Psoas muscle (tissue), 8 donors: ENCODE measurements around the gene ELMO2. TPM values are rescaled to one million over a fixed set of nuclear protein-coding genes. Genes with fewer than 3 reads are reported as not detected.

Experiments used
- ATAC-seq, 4 donors: fragments of 200-7000 bp; cut with Tn5 transposase; one replicate each; pipeline ENCODE4 v1.9.1; 2020; ENCODE audit warnings: moderate library complexity in 3 of 4, mild to moderate bottlenecking in 2 of 4
- DNase-seq, 2 donors: peaks; one replicate each; pipeline ENCODE4 v3.0.0-alpha.2; 2020
- H3K27ac ChIP-seq: fragments of 200-600 bp; one replicate; pipeline ENCODE4 v1.8.0; 2022
- H3K27me3 ChIP-seq, 3 donors: fragments of 200-600 bp in 1 of 3; one replicate each; pipeline versions ENCODE4 v1.6.1 to v1.8.0; 2013 to 2022; ENCODE audit warnings: low read length in 2 of 3, mild to moderate bottlenecking in 2 of 3, moderate library complexity in 1 of 3; ENCODE audit not compliant: insufficient read depth in 3 of 3
- H3K36me3 ChIP-seq, 2 donors: fragments of 200-600 bp in 1 of 2; one replicate each; pipeline versions ENCODE4 v1.6.1 to v1.8.0; 2013 to 2022; ENCODE audit warnings: low read depth in 1 of 2, mild to moderate bottlenecking in 1 of 2, moderate library complexity in 1 of 2; ENCODE audit not compliant: insufficient read depth in 1 of 2
- H3K4me1 ChIP-seq: fragments of 200-600 bp; one replicate; pipeline ENCODE4 v1.8.0; 2022
- H3K4me3 ChIP-seq: fragments of 200-600 bp; one replicate; pipeline ENCODE4 v1.8.0; 2022; ENCODE audit warnings: mild to moderate bottlenecking
- H3K9me3 ChIP-seq: fragments of 200-600 bp; one replicate; pipeline ENCODE4 v1.8.0; 2022
- CTCF ChIP-seq: fragments of 200-600 bp; IDR thresholded peaks from one replicate; pipeline ENCODE4 v1.8.0; 2022; ENCODE audit warnings: antibody characterized with exemption
- WGBS, 3 donors: extraction: QIAGEN DNeasy Blood & Tissue Kit; methylation state at CpG; one replicate each; pipeline versions ENCODE4 v1.1.6 to v1.1.7; 2013; 5-methylcytosine and 5-hydroxymethylcytosine counted together
- intact Hi-C, 2 donors: fragments of 100-400 bp; cut with DNase I; formaldehyde crosslinking; loops; one replicate each; pipeline versions ENCODE4 v1.11.0 to v1.14.2; 2022
- polyA plus RNA-seq, 3 donors: library from polyadenylated mRNA; stranded (reverse); fragments of 200-250 nt; gene quantifications; one replicate each; pipeline ENCODE4 v1.2.3, GENCODE V29; 2013
- total RNA-seq, 4 donors: library from RNA; stranded (reverse); fragmentation: NEBNext Ultra II Directional in 2 of 4; extraction: Animal tissue kit (Norgen Biotek cat#: 25700) in 2 of 4; gene quantifications; one replicate each; pipeline versions ENCODE4 v1.2.1 to v1.2.4, GENCODE V29; 2021 to 2023
- donor health status: healthy with polysubstance abuse.
- donor health status: DM: no; HTN: no; CAD: no; lungs with moderate emphysema.
- donor health status: Bipolar disorder and iron deficiency.
- donor health status: healthy.
- donor health status: DM: yes; HTN: yes; CAD: no.
- donor health status: DM: no; HTN: no; CAD: no.
- donor health status: DM: no; HTN: no; CAD: no.
- donor health status: DM: yes; HTN: yes; CAD: no.

Gene ELMO2
- total and polyA plus RNA-seq, 7 donors, result 21.2 to 60.7 (median 40.3) TPM

- no peaks in the 10 kb centered on the region for H3K27me3 ChIP-seq
- 36 to 58% (median 43%) methylated on average over 2 of the region's 2 CpGs for WGBS, 3 donors
- TF ChIP-seq CTCF, result no peak
- H3K4me3 ChIP-seq, result no peak overlapping the region
- peak overlapping the region; percentile 86 for H3K27ac ChIP-seq
- intact Hi-C loops, result loop anchor here in 1 of 2 donors (5.0 kb wide), 1 partner anchor 35 kb away; no protein-coding TSS in a partner anchor
- no peaks in the 10 kb centered on the region for H3K9me3 ChIP-seq
- H3K36me3 ChIP-seq, result peaks cover 3 to 22% of the 10 kb centered on the region in 2 donors
- no peak for DNase-seq
- H3K4me1 ChIP-seq, result peaks cover 62% of the 10 kb centered on the region
- ATAC-seq, result no peak
Observed at GRCh38 chr20:46402331-46402811, 4.0 kb downstream of the ELMO2 start.

GRCh38 chr20:46401478-46401860 lies 4.9 kb downstream of the ELMO2 start:
- Histone ChIP-seq H3K4me3 (peak overlapping the region; percentile 47), H3K27me3 (no peaks in the 10 kb centered on the region), H3K9me3 (no peaks in the 10 kb centered on the region), H3K36me3 (peaks cover 3 to 31% of the 10 kb centered on the region in 2 donors), H3K27ac (peak overlapping the region; percentile 86), H3K4me1 (peaks cover 58% of the 10 kb centered on the region)
- no peak for TF ChIP-seq CTCF
- ATAC-seq (no peak), DNase-seq (no peak)
- intact Hi-C loops, result loop anchor here in 1 of 2 donors (5.0 kb wide), 1 partner anchor 34 kb away; no protein-coding TSS in a partner anchor
- WGBS, 3 donors, result 16 to 36% (median 27%) methylated on average over 2 of the region's 2 CpGs

- ATAC-seq (peak in 3 of 4 donors; percentile 28 to 48 (median 42)), DNase-seq (no peak)
- intact Hi-C loops, result loop anchor here in 1 of 2 donors (5.0 kb wide), 1 partner anchor 34 kb away; no protein-coding TSS in a partner anchor
- TF ChIP-seq CTCF, result no peak
- peaks cover 3 to 36% of the 10 kb centered on the region in 2 donors for H3K36me3 ChIP-seq
- no peaks in the 10 kb centered on the region for H3K27me3 ChIP-seq
- H3K4me1 ChIP-seq, result peaks cover 58% of the 10 kb centered on the region
- WGBS, 3 donors, result 8 to 21% (median 9%) methylated on average over 6 of the region's 6 CpGs
- H3K27ac ChIP-seq, result peak overlapping the region; percentile 86
- H3K9me3 ChIP-seq, result no peaks in the 10 kb centered on the region
- peak overlapping the region; percentile 47 for H3K4me3 ChIP-seq
Observed at GRCh38 chr20:46400828-46401477, 5.5 kb downstream of the ELMO2 start.

- peak in 1 of 2 donors; percentile 24 for DNase-seq
- intact Hi-C loops, result loop anchor here in 1 of 2 donors (5.0 kb wide), 1 partner anchor 33 kb away; no protein-coding TSS in a partner anchor
- Histone ChIP-seq H3K36me3 (peaks cover 6 to 39% of the 10 kb centered on the region in 2 donors), H3K4me3 (peak overlapping the region; percentile 47), H3K27me3 (no peaks in the 10 kb centered on the region), H3K4me1 (peaks cover 54% of the 10 kb centered on the region), H3K9me3 (no peaks in the 10 kb centered on the region), H3K27ac (peak overlapping the region; percentile 86)
- ATAC-seq, result peak; percentile 94 to 97 (median 96)
- peak; percentile 29 for TF ChIP-seq CTCF
- 10 to 19% (median 12%) methylated on average over 4 of the region's 4 CpGs for WGBS, 3 donors
Observed at GRCh38 chr20:46400253-46400652, 6.2 kb downstream of the ELMO2 start.
